ENCODE measurements around the gene PHOX2A. TPM values are rescaled to one million over a fixed set of nuclear protein-coding genes. Genes with fewer than 3 reads are reported as not detected.

The PHOX2A gene
- total RNA-seq, 4 donors from 2014 or later: not detected

DNA sequence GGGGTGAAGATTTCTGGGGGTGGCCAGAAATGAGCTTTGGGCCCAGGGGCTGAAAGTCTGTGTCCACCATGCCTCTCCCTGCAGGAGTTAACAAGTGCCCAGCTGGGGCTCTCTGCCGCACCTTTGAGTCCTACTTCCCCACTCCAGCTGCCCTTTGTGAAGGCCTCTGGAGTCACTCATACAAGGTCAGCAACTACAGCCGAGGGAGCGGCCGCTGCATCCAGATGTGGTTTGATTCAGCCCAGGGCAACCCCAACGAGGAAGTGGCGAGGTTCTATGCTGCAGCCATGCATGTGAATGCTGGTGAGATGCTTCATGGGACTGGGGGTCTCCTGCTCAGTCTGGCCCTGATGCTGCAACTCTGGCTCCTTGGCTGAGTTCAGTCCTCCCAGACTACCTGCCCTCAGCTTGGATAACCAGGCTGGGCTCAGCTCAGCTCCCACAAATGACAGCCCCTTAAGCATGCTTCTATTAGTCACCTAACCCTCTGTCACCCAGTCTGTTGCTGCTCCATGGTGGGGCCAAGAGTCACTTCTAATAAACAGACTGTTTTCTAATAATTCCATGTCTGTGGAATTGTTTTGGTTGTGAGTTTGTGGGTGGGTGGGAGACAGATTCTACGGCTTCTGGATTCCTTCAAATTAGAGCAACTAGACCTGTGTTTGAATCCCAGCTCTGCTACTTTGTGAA, 22.4 kb downstream of the PHOX2A start:
- DNase-seq (ENCODE audit: low spot score) (no peak), ATAC-seq (ENCODE audit: low FRiP score) (no peak)
- TF ChIP-seq, protein P1, sequence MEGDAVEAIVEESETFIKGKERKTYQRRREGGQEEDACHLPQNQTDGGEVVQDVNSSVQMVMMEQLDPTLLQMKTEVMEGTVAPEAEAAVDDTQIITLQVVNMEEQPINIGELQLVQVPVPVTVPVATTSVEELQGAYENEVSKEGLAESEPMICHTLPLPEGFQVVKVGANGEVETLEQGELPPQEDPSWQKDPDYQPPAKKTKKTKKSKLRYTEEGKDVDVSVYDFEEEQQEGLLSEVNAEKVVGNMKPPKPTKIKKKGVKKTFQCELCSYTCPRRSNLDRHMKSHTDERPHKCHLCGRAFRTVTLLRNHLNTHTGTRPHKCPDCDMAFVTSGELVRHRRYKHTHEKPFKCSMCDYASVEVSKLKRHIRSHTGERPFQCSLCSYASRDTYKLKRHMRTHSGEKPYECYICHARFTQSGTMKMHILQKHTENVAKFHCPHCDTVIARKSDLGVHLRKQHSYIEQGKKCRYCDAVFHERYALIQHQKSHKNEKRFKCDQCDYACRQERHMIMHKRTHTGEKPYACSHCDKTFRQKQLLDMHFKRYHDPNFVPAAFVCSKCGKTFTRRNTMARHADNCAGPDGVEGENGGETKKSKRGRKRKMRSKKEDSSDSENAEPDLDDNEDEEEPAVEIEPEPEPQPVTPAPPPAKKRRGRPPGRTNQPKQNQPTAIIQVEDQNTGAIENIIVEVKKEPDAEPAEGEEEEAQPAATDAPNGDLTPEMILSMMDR (IDR thresholded peaks at IDR 0.05): no peak

DNA sequence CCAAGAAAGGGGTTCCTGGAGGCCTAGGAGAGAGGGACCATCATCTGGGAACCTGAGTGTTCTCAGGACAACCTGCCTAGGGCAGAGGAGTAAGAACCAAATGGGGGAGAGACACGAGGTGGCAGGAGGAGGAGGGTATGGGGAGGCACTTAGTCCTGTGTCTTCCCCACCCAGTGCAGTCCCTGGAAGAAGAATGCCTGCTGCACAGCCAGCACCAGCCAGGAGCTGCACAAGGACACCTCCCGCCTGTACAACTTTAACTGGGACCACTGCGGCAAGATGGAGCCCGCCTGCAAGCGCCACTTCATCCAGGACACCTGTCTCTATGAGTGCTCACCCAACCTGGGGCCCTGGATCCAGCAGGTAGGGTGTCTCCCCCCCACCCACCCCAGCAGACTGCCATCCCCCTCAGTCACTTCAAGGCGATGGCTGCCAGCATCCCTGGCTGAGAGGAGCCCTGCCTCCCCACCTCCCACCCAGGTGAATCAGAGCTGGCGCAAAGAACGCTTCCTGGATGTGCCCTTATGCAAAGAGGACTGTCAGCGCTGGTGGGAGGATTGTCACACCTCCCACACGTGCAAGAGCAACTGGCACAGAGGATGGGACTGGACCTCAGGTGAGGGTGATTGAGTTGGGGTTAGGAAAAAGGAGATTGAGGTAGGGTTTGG, 23.1 kb downstream of the PHOX2A start:
- ATAC-seq (ENCODE audit: low FRiP score): no peak
- DNase-seq (ENCODE audit: low spot score): no peak
- TF ChIP-seq, protein P1 (IDR thresholded peaks at IDR 0.05): no peak

DNA sequence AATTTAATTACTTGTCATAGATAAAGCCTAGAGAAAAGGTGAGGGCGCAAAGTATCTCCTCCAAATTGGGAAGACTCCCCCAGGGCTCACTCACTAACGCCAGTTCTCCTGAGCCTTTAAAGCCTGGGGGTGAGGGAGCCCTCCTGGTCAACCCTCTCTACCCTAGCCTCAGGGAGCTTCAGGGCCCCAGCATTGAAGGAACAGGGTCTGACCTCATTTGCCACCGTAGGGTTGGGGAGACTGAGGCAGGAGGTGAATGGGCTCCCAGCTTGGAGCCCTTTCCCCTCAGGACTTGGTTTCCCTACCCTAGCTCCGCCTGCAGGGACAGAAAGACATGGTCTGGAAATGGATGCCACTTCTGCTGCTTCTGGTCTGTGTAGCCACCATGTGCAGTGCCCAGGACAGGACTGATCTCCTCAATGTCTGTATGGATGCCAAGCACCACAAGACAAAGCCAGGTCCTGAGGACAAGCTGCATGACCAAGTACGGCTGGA, 25.7 kb downstream of the PHOX2A start:
- TF ChIP-seq, protein P1 (IDR thresholded peaks at IDR 0.05): no peak
- ATAC-seq (ENCODE audit: low FRiP score): no peak
- no peak for DNase-seq (ENCODE audit: low spot score)

DNA sequence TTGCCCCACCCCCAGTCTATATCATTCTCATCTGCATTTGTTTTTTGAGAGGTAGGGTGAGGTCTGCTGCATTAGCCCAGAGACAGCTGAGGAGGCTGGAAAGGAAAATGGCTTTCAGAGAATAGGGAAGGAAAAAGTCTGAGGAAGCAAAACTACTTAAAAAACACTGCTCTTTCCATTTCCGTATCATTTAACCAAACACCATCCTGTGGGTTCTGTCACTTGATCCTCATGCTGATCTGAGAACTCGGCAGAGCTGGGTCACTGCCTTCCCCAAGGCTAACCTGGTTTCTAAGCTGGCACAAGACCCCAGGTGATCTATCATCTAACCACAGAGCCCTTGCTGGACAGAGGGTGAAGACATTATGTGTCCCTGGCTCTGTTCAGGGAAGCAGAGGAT, 26.1 kb downstream of the PHOX2A start:
- DNase-seq (ENCODE audit: low spot score) (no peak), ATAC-seq (ENCODE audit: low FRiP score) (no peak)
- TF ChIP-seq, protein P1 (IDR thresholded peaks at IDR 0.05): no peak

DNA sequence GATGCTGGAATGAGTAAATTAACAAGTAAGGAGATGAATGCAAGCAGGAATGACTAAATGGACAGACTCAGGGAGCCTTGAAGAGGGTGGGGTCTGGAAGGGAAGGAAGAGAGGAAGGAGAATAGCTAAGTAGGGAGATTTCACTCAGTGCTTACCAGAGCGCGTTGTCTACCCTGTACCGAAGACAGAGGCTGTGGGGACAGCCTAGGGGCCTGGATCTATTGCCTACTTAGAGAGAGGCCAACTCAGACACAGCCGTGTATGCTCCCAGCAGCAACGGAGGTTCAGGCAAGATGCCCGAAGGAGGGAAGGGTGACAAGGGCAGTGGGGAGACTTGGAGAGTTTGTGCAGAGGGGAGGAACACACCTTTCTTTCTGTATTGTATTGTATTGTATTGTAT, 27.3 kb downstream of the PHOX2A start, which contains the start of gene FOLR2:
TSS of gene FOLR2 (plus strand) at position 157 of the 400 bp plus-strand sequence. CDS start 1,791 bp downstream, outside the sequence.
- no peak for ATAC-seq (ENCODE audit: low FRiP score)

DNA sequence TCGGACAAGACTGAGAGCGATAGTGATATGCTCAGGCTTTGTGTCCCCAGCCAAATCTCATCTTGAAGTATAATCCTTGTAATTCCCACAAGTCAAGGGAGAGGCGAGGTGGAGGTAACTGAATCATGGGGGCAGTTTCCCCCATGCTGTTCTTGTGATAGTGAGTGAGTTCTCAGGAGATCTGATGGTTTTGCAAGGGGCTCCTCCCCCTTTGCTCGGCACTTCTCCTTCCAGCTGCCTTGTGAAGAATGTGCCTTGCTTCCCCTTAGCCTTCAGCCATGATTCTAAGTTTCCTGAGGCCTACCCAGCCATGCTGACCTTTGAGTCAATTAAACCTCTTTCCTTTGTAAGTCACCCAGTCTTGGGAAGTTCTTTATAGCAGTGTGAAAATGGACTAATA, 34.9 kb downstream of the PHOX2A start:
- TF ChIP-seq, protein P1 (IDR thresholded peaks at IDR 0.05): no peak
- ATAC-seq (ENCODE audit: low FRiP score) (no peak), DNase-seq (ENCODE audit: low spot score) (no peak)

More for the DNA sequence above, 27.3 kb downstream of the PHOX2A start, which contains the start of gene FOLR2:
- no peak for DNase-seq (ENCODE audit: low spot score)
- TF ChIP-seq, protein P1 (IDR thresholded peaks at IDR 0.05): no peak
